Esophagus squamous epithelium (tissue), 4 donors: Measurements from ENCODE around the gene SNRPN.

ENCODE experiments used
- CTCF ChIP-seq, 6 experiments: fragments of 450-650 bp in 4 of 6; fragments of 200-600 bp in 2 of 6; sonication (generic) in 2 of 6; IDR thresholded peaks; one replicate each; pipeline ENCODE4 v1.5.1; 2016 to 2019; ENCODE audit warnings: antibody characterized with exemption in 6 of 6, mild to moderate bottlenecking in 4 of 6, moderate library complexity in 4 of 6
- POLR2A ChIP-seq, 4 donors: fragments of 450-650 bp; IDR thresholded peaks; one replicate each; pipeline ENCODE4 v1.6.1; 2017; ENCODE audit warnings: antibody characterized with exemption in 4 of 4, mild to moderate bottlenecking in 4 of 4, moderate library complexity in 3 of 4

GRCh38 chr15:24956111-24956838 lies 1.5 kb downstream of the SNRPN start:
- TF ChIP-seq CTCF (IDR thresholded peaks at IDR 0.05) (no peak), POLR2A (IDR thresholded peaks at IDR 0.05) (peak in 1 of 4 donors; percentile 33)
